ENCODE data around the gene ADCY5.

Gene ADCY5

GRCh38 chr3:123286308-123287023, 162.4 kb downstream of the ADCY5 start:
- peak; percentile 85 for DNase-seq (ENCODE audit: low spot score)

GRCh38 chr3:123285931-123286307, 163.0 kb downstream of the ADCY5 start:
- DNase-seq (ENCODE audit: low spot score), result no peak

- peak; percentile 1 for DNase-seq (ENCODE audit: low spot score)
Measured at GRCh38 chr3:123285479-123285878, 163.4 kb downstream of the ADCY5 start.

- DNase-seq (ENCODE audit: low spot score), result no peak
Measured at GRCh38 chr3:123285066-123285465, 163.8 kb downstream of the ADCY5 start.

GRCh38 chr3:123284399-123285010, 164.4 kb downstream of the ADCY5 start:
- DNase-seq (ENCODE audit: low spot score), result no peak

- DNase-seq (ENCODE audit: low spot score), result no peak
Measured at GRCh38 chr3:123283657-123284398, 165.1 kb downstream of the ADCY5 start.

GRCh38 chr3:123283074-123283473, 165.8 kb downstream of the ADCY5 start:
- no peak for DNase-seq (ENCODE audit: low spot score)

- DNase-seq (ENCODE audit: low spot score), result no peak
Measured at GRCh38 chr3:123282461-123282860, 166.4 kb downstream of the ADCY5 start.

GRCh38 chr3:123281929-123282328, 167.0 kb downstream of the ADCY5 start:
- no peak for DNase-seq (ENCODE audit: low spot score)

GRCh38 chr3:123281406-123281805, 167.5 kb downstream of the ADCY5 start:
- DNase-seq (ENCODE audit: low spot score), result no peak

GRCh38 chr3:123279121-123279520, 169.8 kb downstream of the ADCY5 start:
- DNase-seq (ENCODE audit: low spot score), result no peak

GRCh38 chr3:123278446-123278845, 170.4 kb downstream of the ADCY5 start:
- DNase-seq (ENCODE audit: low spot score), result no peak

GRCh38 chr3:123277106-123277505, 171.8 kb downstream of the ADCY5 start:
- DNase-seq (ENCODE audit: low spot score), result no peak

GRCh38 chr3:123276346-123277006, 172.4 kb downstream of the ADCY5 start:
- no peak for DNase-seq (ENCODE audit: low spot score)

GRCh38 chr3:123275691-123276090, 173.2 kb downstream of the ADCY5 start:
- DNase-seq (ENCODE audit: low spot score), result no peak

GRCh38 chr3:123272547-123272946, 176.3 kb downstream of the ADCY5 start:
- DNase-seq (ENCODE audit: low spot score), result no peak

- DNase-seq (ENCODE audit: low spot score), result no peak
Measured at GRCh38 chr3:123271466-123272159, 177.3 kb downstream of the ADCY5 start.

- no peak for DNase-seq (ENCODE audit: low spot score)
Measured at GRCh38 chr3:123270818-123271217, 178.1 kb downstream of the ADCY5 start.

- DNase-seq (ENCODE audit: low spot score), result no peak
Measured at GRCh38 chr3:123267821-123268220, 181.1 kb downstream of the ADCY5 start.

GRCh38 chr3:123263941-123264340, 184.9 kb downstream of the ADCY5 start:
- no peak for DNase-seq (ENCODE audit: low spot score)

- no peak for DNase-seq (ENCODE audit: low spot score)
Measured at GRCh38 chr3:123262868-123263267, 186.0 kb downstream of the ADCY5 start.

- DNase-seq (ENCODE audit: low spot score), result no peak
Measured at GRCh38 chr3:123262226-123262625, 186.7 kb downstream of the ADCY5 start.
